Thymus (tissue), 14 donors: ENCODE results near the gene RABL6. TPM values are rescaled to one million over a fixed set of nuclear protein-coding genes. Genes with fewer than 3 reads are reported as not detected.
"Not testable (repeated sequence)": the region's sequence is repeated elsewhere in the genome, so short reads cannot be mapped to it uniquely, and the experiment has no call there.

Experiments used
- DNase-seq, 9 donors: peaks; one replicate each; pipeline ENCODE4 v3.0.0-alpha.2; 2013; ENCODE audit warnings: low spot score in 9 of 9, low read depth in 6 of 9, missing footprints in 1 of 9
- H3K27ac ChIP-seq, 2 donors: one replicate each; pipeline ENCODE4 v1.5.1; 2013; ENCODE audit warnings: control low read depth in 1 of 2, low read depth in 1 of 2, low read length in 1 of 2, mild to moderate bottlenecking in 1 of 2, moderate library complexity in 1 of 2
- H3K27me3 ChIP-seq, 2 donors: one replicate each; pipeline ENCODE4 v1.5.1; 2013; ENCODE audit warnings: low read length in 1 of 2; ENCODE audit not compliant: control insufficient read depth in 2 of 2, insufficient read depth in 1 of 2
- H3K36me3 ChIP-seq, 2 donors: one replicate each; pipeline ENCODE4 v1.5.1; 2013; ENCODE audit warnings: low read length in 1 of 2, mild to moderate bottlenecking in 1 of 2, moderate library complexity in 1 of 2; ENCODE audit not compliant: control insufficient read depth in 2 of 2, insufficient read depth in 2 of 2
- H3K4me1 ChIP-seq, 2 donors: one replicate each; pipeline ENCODE4 v1.5.1; 2013; ENCODE audit warnings: low read length in 2 of 2; ENCODE audit not compliant: control insufficient read depth in 2 of 2, insufficient read depth in 2 of 2
- H3K4me3 ChIP-seq, 2 donors: one replicate each; pipeline ENCODE4 v1.5.1; 2013; ENCODE audit warnings: low read length in 2 of 2, control low read depth in 1 of 2, mild to moderate bottlenecking in 1 of 2
- H3K9me3 ChIP-seq, 2 donors: one replicate each; pipeline ENCODE4 v1.5.1; 2013; ENCODE audit warnings: low read length in 1 of 2, mild to moderate bottlenecking in 1 of 2; ENCODE audit not compliant: control insufficient read depth in 2 of 2, insufficient read depth in 1 of 2
- WGBS: extraction: QIAGEN DNeasy Blood & Tissue Kit; methylation state at CpG from one replicate; pipeline ENCODE4 v1.1.7; 2013; 5-methylcytosine and 5-hydroxymethylcytosine counted together
- long read RNA-seq, 10 donors: transcript quantifications; one replicate each; lab custom pipeline, GENCODE V29; 2026
- polyA plus RNA-seq: library from polyadenylated mRNA; stranded (reverse); fragments of 200-250 nt; gene quantifications from one replicate; pipeline ENCODE4 v1.2.3, GENCODE V29; 2013
- total RNA-seq: library from RNA; stranded (reverse); fragments of 120-200 nt; gene quantifications from one replicate; pipeline ENCODE4 v1.2.4, GENCODE V29; 2013
- donor health status: healthy.

The RABL6 gene, protein sequence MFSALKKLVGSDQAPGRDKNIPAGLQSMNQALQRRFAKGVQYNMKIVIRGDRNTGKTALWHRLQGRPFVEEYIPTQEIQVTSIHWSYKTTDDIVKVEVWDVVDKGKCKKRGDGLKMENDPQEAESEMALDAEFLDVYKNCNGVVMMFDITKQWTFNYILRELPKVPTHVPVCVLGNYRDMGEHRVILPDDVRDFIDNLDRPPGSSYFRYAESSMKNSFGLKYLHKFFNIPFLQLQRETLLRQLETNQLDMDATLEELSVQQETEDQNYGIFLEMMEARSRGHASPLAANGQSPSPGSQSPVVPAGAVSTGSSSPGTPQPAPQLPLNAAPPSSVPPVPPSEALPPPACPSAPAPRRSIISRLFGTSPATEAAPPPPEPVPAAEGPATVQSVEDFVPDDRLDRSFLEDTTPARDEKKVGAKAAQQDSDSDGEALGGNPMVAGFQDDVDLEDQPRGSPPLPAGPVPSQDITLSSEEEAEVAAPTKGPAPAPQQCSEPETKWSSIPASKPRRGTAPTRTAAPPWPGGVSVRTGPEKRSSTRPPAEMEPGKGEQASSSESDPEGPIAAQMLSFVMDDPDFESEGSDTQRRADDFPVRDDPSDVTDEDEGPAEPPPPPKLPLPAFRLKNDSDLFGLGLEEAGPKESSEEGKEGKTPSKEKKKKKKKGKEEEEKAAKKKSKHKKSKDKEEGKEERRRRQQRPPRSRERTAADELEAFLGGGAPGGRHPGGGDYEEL
- total RNA-seq (43.4 TPM), polyA plus RNA-seq (55.1 TPM)
- long read RNA-seq, donor 1: 0 reads
- long read RNA-seq, donor 2: 0 reads
- long read RNA-seq, donor 3, partial matches to known transcripts: 55 of 62 reads
- long read RNA-seq, donor 3, other reads (novel, unspliced or antisense): 0 of 62 reads
- long read RNA-seq, donor 4, partial matches to known transcripts: 26 of 28 reads
- long read RNA-seq, donor 4, other reads (novel, unspliced or antisense): 0 of 28 reads
- long read RNA-seq, donor 5, transcript RABL6-205 (6 exons, 3,328 nt): major isoform, 6 of 36 reads
- long read RNA-seq, donor 5, partial matches to known transcripts: 29 of 36 reads
- long read RNA-seq, donor 5, other reads (novel, unspliced or antisense): 0 of 36 reads
- long read RNA-seq, donor 6, partial matches to known transcripts: 7 of 10 reads
- long read RNA-seq, donor 6, other reads (novel, unspliced or antisense): 0 of 10 reads
- long read RNA-seq, donor 7, partial matches to known transcripts: 17 of 19 reads
- long read RNA-seq, donor 7, other reads (novel, unspliced or antisense): 0 of 19 reads
- long read RNA-seq, donor 8, partial matches to known transcripts: 7 of 9 reads
- long read RNA-seq, donor 8, other reads (novel, unspliced or antisense): 0 of 9 reads
- long read RNA-seq, donor 9, partial matches to known transcripts: 14 of 17 reads
- long read RNA-seq, donor 9, other reads (novel, unspliced or antisense): 0 of 17 reads
- long read RNA-seq, donor 10, partial matches to known transcripts: 37 of 41 reads
- long read RNA-seq, donor 10, other reads (novel, unspliced or antisense): 0 of 41 reads

DNA sequence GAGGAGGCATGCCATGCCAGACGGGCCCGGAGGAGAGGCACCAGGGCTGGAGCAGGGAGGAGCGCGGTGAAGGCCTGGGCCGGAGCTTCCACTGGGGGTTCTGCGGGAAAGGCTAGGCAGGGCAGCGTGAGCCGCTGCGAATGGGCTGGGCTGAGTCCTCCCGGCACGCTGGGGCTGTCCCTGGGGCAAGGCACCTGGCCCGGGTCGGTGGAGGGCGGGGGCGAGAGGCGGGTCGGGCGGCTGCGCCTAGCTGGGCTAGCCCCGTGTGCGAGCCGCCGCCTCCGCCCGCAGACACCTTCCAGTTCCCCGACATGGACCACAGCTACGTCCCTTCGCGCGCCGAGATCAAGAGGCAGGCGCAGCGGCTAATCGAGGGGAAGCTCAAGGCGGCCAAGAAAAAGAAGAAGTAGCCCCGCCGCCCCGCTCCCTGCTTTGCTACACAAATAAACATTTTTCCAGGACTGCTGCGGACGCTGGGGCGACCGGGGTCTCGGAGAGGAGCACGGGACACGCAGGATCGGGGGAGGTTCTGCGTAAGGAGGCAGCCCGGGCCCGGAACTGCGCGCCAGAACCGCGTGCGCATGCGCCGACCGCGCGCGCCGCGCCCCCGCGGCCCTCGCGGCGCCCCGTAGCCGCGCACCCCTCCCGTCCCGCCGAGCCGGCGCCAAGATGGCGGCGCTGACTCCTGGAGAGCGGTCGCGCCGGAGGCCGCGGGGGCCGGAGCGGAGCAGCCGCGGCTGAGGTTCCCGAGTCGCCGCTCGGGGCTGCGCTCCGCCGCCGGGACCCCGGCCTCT is at the start of gene RABL6:
Gene RABL6, plus strand, starts transcription at position 668 of the 794 bp plus-strand sequence. CDS start 249 bp downstream, outside the sequence.
- peak within 1 kb of the TSS; percentile 83 to 91 for H3K27ac ChIP-seq
- peaks cover 0 to 2% of the 10 kb centered on the region in 2 donors for H3K27me3 ChIP-seq
- H3K36me3 ChIP-seq: peaks cover 11 to 17% of the 10 kb centered on the region in 2 donors
- H3K4me1 ChIP-seq: peaks cover 16 to 26% of the 10 kb centered on the region in 2 donors
- H3K4me3 ChIP-seq: peak within 1 kb of the TSS; percentile 77 to 94
- 1% methylated on average over 96 of the region's 96 CpGs for WGBS
- DNase-seq: peak in 6 of 9 donors; percentile 69 to 89 (median 82)
- no peaks in the 10 kb centered on the region for H3K9me3 ChIP-seq

DNA sequence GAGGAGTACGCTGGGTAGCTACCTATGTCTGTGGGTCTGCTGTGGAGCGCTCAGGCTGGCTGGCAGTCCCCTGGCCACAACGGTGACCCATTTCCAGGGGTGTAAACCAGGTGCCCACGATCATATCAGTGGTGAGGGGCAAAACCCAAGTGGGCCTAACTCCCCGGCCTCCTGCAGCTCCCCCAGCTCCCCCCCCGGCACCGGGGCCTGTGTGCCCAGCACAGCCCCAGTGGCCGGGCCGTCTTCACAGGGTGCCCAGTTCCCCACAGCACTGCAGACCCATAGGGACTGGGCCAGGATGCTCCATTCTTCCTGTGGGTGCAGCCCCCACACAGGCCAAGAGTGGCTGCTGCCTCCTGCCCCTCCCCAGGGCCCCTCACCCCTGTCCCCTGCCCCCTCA is 48.7 kb upstream of the RABL6 start:
- no peak for DNase-seq
- Histone ChIP-seq H3K27me3 (peaks cover 0 to 18% of the 10 kb centered on the region in 2 donors), H3K4me3 (no peak overlapping the region), H3K36me3 (no peaks in the 10 kb centered on the region), H3K4me1 (peaks cover 0 to 3% of the 10 kb centered on the region in 2 donors), H3K27ac (no peak overlapping the region), H3K9me3 (peaks cover 0 to 17% of the 10 kb centered on the region in 2 donors)
- WGBS: 86% methylated on average over 9 of the region's 9 CpGs

DNA sequence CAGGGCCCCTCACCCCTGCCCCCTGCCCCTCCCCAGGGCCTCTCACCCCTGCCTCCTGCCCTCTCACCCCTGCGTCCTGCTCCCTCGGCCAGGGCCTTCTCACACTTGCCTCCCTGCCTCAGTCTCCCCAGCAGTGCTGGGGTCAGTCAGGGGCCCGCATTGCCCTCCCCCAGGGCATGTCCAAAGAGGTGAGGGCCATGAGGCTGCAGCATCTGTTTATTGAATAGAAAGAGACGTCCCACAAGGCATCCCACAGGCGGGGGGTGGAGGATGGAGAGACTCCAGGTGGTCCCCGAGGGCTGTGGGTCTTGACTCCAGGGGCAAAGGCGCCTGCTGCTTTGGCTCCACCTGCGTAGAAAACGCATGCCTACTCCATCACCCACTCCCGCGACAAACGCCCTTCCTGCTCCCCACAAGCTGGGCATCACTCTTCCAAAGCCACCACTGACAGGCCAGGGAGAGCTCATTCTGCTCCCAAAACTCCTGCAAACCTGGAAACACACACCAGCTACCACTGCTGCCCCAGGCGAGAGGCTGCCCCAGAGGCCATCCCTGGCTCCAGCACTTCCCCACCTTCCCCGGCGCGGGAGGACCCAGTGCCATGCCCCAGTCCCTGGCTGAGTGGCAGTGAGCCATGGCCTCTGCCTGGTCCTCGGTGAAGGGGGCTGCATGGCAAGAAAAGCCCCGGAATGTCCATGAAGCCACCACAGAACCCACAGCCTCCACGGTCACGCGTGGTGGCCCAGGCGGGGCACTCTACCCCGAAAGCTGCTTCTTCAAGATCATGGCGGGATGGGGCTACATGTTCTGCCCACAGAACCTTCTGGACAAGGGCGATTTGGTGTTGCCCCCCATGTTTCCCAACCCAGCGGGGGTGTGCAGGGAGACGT is 48.1 kb upstream of the RABL6 start:
- Histone ChIP-seq H3K4me1 (peaks cover 0 to 3% of the 10 kb centered on the region in 2 donors), H3K36me3 (no peaks in the 10 kb centered on the region), H3K9me3 (peaks cover 0 to 16% of the 10 kb centered on the region in 2 donors), H3K4me3 (no peak overlapping the region), H3K27ac (no peak overlapping the region), H3K27me3 (peaks cover 0 to 24% of the 10 kb centered on the region in 2 donors)
- 91% methylated on average over 27 of the region's 27 CpGs for WGBS
- no peak for DNase-seq

DNA sequence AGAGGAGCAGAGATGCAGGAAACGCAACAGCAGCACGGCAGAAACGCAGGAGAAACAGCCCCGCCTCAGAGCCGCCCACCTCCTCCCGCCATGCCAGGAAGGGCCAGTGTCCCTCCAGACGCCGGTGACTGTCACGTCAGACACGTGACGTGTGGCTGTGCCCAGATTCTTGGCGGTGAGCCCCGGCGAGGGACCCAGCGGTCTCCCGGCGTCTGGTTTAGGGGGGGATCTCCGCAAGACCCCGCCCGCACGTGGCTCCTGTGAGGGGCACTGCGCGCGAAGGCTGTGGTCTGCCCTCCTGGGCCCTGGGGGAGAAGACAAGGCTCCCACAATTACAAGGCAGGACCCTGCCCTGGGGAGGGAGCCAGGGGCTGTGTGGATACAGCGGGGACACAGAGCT is 47.3 kb upstream of the RABL6 start:
- Histone ChIP-seq H3K36me3 (no peaks in the 10 kb centered on the region), H3K27ac (no peak overlapping the region), H3K27me3 (peaks cover 0 to 27% of the 10 kb centered on the region in 2 donors), H3K4me1 (peaks cover 0 to 3% of the 10 kb centered on the region in 2 donors), H3K4me3 (no peak overlapping the region), H3K9me3 (peaks cover 0 to 14% of the 10 kb centered on the region in 2 donors)
- DNase-seq: no peak
- 89% methylated on average over 25 of the region's 25 CpGs for WGBS

DNA sequence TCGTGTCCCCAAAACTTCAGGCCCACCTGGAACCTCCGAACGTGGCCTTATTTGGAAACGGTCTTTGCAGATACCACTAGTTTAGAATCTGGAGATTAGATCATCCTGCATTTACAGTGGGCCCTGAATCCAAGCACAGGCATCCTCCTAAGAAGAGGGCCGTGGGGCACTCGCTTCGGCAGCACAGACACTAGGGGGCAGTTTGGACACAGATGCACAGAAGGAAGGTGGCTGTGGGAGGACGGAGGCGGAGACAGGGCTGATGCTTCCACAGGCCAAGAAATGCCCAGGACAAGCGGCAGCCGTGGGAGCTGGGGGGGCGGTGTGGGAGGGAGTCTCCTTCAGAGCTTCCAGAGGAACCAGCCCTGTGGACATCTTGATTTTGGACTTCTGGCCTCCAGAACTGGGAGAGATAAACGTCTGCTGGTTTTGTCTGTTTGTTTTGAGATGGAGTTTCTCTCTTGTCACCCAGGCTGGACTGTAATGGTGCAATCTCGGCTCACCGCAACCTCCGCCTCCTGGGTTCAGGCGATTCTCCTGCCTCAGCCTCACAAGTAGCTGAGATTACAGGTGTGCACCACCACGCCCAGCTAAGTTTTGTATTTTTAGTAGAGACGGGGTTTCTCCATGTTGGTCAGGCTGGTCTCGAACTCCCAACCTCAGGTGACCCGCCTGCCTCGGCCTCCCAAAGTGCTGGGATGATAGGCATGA is 46.8 kb upstream of the RABL6 start:
- not testable (repeated sequence) for H3K4me1 ChIP-seq, H3K4me3 ChIP-seq, H3K27ac ChIP-seq, DNase-seq, H3K36me3 ChIP-seq, H3K9me3 ChIP-seq
- peaks cover 0 to 27% of the 10 kb centered on the region in 2 donors for H3K27me3 ChIP-seq
- 64% methylated on average over 22 of the region's 22 CpGs for WGBS

DNA sequence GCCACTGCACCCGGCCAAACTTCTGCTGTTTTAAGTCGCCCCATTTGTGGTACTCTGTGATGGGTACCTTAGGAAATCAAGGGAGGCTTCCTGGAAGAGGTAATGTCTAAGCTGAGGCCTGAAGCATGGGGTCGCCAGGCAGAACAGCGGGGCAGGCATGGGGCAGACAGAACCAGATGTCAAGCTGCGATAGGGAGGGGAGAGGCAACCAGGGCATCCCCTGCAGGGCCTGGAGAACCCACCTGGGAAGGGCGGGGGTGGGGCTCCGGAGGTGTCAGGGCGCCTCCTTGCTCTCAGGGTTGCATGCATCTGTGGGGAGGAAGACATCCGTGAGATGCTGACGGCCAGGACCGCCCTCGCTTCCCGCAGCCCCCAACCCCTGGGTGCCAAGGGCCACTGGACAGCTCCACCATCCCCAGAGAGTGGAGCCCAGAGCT is 46.2 kb upstream of the RABL6 start:
- no peak for DNase-seq

DNA sequence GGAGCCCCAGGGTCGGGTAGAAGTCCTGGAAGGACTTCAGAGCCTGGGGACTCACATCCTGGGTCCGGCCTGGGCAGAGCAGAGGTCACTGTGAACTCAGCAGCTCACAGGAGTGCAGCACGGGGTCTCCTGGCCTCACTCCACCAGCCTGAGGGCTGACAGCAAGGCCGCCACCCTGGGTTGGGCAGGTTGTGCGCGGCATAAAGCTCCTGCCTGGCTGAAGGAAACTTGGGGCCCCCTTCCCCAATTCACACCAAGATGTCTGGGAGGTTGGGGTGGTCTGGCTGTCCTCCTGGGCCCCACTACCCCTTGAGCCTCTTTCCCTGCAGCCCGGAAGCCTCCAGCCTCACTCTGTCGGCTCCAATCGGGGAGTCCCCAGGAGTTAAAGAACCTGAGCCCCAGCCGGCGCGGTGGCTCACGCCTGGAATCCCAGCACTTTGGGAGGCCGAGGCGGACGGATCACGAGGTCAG is 45.5 kb upstream of the RABL6 start:
- no peak for DNase-seq
- no peak overlapping the region for H3K4me3 ChIP-seq
- peaks cover 0 to 27% of the 10 kb centered on the region in 2 donors for H3K27me3 ChIP-seq
- peaks cover 0 to 3% of the 10 kb centered on the region in 2 donors for H3K4me1 ChIP-seq
- H3K9me3 ChIP-seq: no peaks in the 10 kb centered on the region
- 93% methylated on average over 17 of the region's 17 CpGs for WGBS
- no peaks in the 10 kb centered on the region for H3K36me3 ChIP-seq
- H3K27ac ChIP-seq: no peak overlapping the region

More for the DNA sequence above, 46.2 kb upstream of the RABL6 start:
- Histone ChIP-seq H3K4me1 (peaks cover 0 to 3% of the 10 kb centered on the region in 2 donors), H3K36me3 (no peaks in the 10 kb centered on the region), H3K27me3 (peaks cover 0 to 27% of the 10 kb centered on the region in 2 donors), H3K4me3 (no peak overlapping the region), H3K27ac (no peak overlapping the region), H3K9me3 (peaks cover 0 to 3% of the 10 kb centered on the region in 2 donors)
- WGBS: 95% methylated on average over 13 of the region's 13 CpGs
